H1 (cell line): ENCODE results near the gene HNRNPM. TPM values are rescaled to one million over a fixed set of nuclear protein-coding genes. Genes with fewer than 3 reads are reported as not detected.

Experiments used
- CTCF ChIA-PET: fragments of 300-600 bp; sonication (Branson Sonifier 250); formaldehyde crosslinking; loops from one replicate; lab custom pipeline; 2021; ENCODE audit not compliant: partially characterized antibody; lab: Charles Lee
- POLR2A ChIA-PET: fragments of 300-600 bp; sonication (Branson Sonifier 250); formaldehyde crosslinking; loops from one replicate; lab custom pipeline; 2021; ENCODE audit warnings: inconsistent platforms; ENCODE audit not compliant: partially characterized antibody; lab: Charles Lee
- DNase-seq, 2 experiments: peaks; one replicate each; pipeline versions ENCODE4 v3.0.0 to v3.0.0-alpha.2; 2010 to 2022; ENCODE audit warnings: low spot score in 2 of 2, low read depth in 1 of 2, mixed read lengths in 1 of 2
- FAIRE-seq: peaks from 2 replicates; lab custom pipeline; 2011; peaks lifted over from hg19 to GRCh38; lab: Jason Lieb, UNC
- H2AFZ ChIP-seq: 2 replicates; pipeline ENCODE4 v1.8.1; 2012; ENCODE audit warnings: low read length, inconsistent platforms
- H2AK5ac ChIP-seq: 2 replicates; pipeline ENCODE4 v1.6.1; 2013; ENCODE audit warnings: low read depth, low read length
- H2BK120ac ChIP-seq: replicated peaks from 2 replicates; pipeline ENCODE3; 2013; ENCODE audit warnings: low read depth, low read length, inconsistent platforms
- H2BK12ac ChIP-seq: 2 replicates; pipeline ENCODE4 v1.6.1; 2013; ENCODE audit warnings: low read depth, low read length
- H2BK15ac ChIP-seq: 2 replicates; pipeline ENCODE4 v1.6.1; 2013; ENCODE audit warnings: low read length
- H2BK20ac ChIP-seq: 2 replicates; pipeline ENCODE4 v1.6.1; 2013; ENCODE audit warnings: low read length
- H2BK5ac ChIP-seq: 2 replicates; pipeline ENCODE4 v1.6.1; 2013; ENCODE audit warnings: low read depth, low read length
- H3K14ac ChIP-seq: 2 replicates; pipeline ENCODE4 v1.6.1; 2013; ENCODE audit warnings: inconsistent platforms; ENCODE audit not compliant: insufficient read length
- H3K18ac ChIP-seq: 2 replicates; pipeline ENCODE4 v1.6.1; 2013; ENCODE audit warnings: low read length; ENCODE audit errors: extremely low read depth
- H3K23ac ChIP-seq: 2 replicates; pipeline ENCODE4 v1.6.1; 2013; ENCODE audit warnings: inconsistent platforms; ENCODE audit not compliant: insufficient read length
- H3K23me2 ChIP-seq: 2 replicates; pipeline ENCODE4 v1.6.1; 2013; ENCODE audit warnings: low read depth, low read length
- H3K27ac ChIP-seq: 2 replicates; pipeline ENCODE4 v1.6.1; 2011; ENCODE audit warnings: low read depth, low read length, inconsistent platforms
- H3K27me3 ChIP-seq, 4 experiments: replicated peaks in 1 of 4; 1 replicate in 1 of 4; 2 replicates in 3 of 4; pipeline versions ENCODE4 v1.6.1 to v1.8.1; 2011 to 2013; ENCODE audit warnings: low read length in 3 of 4, mild to moderate bottlenecking in 3 of 4, inconsistent platforms in 2 of 4, mixed read lengths in 2 of 4, moderate library complexity in 1 of 4; ENCODE audit not compliant: control insufficient read depth in 3 of 4, insufficient read depth in 3 of 4; ENCODE audit errors: extremely low read depth in 1 of 4
- H3K36me3 ChIP-seq, 4 experiments: 2 replicates each; pipeline versions ENCODE4 v1.6.1 to v1.8.1; 2011 to 2013; ENCODE audit warnings: mild to moderate bottlenecking in 4 of 4, low read length in 3 of 4, moderate library complexity in 2 of 4, control low read depth in 1 of 4, inconsistent platforms in 1 of 4; ENCODE audit not compliant: insufficient read depth in 4 of 4, control insufficient read depth in 2 of 4
- H3K4ac ChIP-seq: replicated peaks from 2 replicates; pipeline ENCODE3; 2013; ENCODE audit warnings: low read length, low read depth, mixed read lengths, inconsistent platforms; ENCODE audit not compliant: insufficient read length
- H3K4me1 ChIP-seq, 4 experiments: replicated peaks in 1 of 4; 1 replicate in 1 of 4; 2 replicates in 3 of 4; pipeline versions ENCODE4 v1.6.1 to v1.8.1; 2011 to 2013; ENCODE audit warnings: low read length in 3 of 4, inconsistent platforms in 2 of 4, mixed read lengths in 1 of 4; ENCODE audit not compliant: insufficient read depth in 4 of 4, control insufficient read depth in 3 of 4
- H3K4me2 ChIP-seq, 2 experiments: 2 replicates each; pipeline versions ENCODE4 v1.6.1 to v1.8.1; 2011 to 2013; ENCODE audit warnings: low read depth in 2 of 2, low read length in 2 of 2, control low read depth in 1 of 2, inconsistent platforms in 1 of 2, mild to moderate bottlenecking in 1 of 2; ENCODE audit not compliant: insufficient read depth in 1 of 2
- H3K4me3 ChIP-seq, 4 experiments: fragments of 200-600, 300-600 bp in 1 of 4; sonication (generic), shearing (Covaris generic), sonication (Bioruptor Twin) in 1 of 4; 2 replicates each; pipeline versions ENCODE4 v1.5.1 to v1.8.1; 2011 to 2016; ENCODE audit warnings: low read length in 4 of 4, low read depth in 3 of 4, control low read depth in 2 of 4, inconsistent platforms in 2 of 4, mild to moderate bottlenecking in 2 of 4, mixed read lengths in 1 of 4, moderate library complexity in 1 of 4; ENCODE audit not compliant: insufficient read depth in 2 of 4; ENCODE audit errors: extremely low read depth in 1 of 4
- H3K56ac ChIP-seq: replicated peaks from 2 replicates; pipeline ENCODE3; 2013; ENCODE audit warnings: low read depth, mild to moderate bottlenecking, mixed read lengths, low read length, inconsistent platforms; ENCODE audit not compliant: insufficient read length
- H3K79me1 ChIP-seq: 2 replicates; pipeline ENCODE4 v1.6.1; 2013; ENCODE audit warnings: low read depth, low read length, control low read depth
- H3K79me2 ChIP-seq, 2 experiments: 2 replicates each; pipeline versions ENCODE4 v1.6.1 to v1.8.1; 2012 to 2013; ENCODE audit warnings: low read length in 2 of 2, mild to moderate bottlenecking in 2 of 2, inconsistent platforms in 1 of 2; ENCODE audit not compliant: insufficient read depth in 2 of 2, control insufficient read depth in 1 of 2
- H3K9ac ChIP-seq, 4 experiments: replicated peaks in 1 of 4; 1 replicate in 1 of 4; 2 replicates in 3 of 4; pipeline versions ENCODE4 v1.6.1 to v1.8.1; 2011 to 2013; ENCODE audit warnings: low read depth in 3 of 4, low read length in 3 of 4, control low read depth in 2 of 4, mild to moderate bottlenecking in 2 of 4, moderate library complexity in 2 of 4, inconsistent platforms in 1 of 4; ENCODE audit errors: extremely low read depth in 1 of 4
- H3K9me3 ChIP-seq, 2 experiments: 2 replicates each; pipeline versions ENCODE4 v1.6.1 to v1.8.1; 2012 to 2013; ENCODE audit warnings: mild to moderate bottlenecking in 2 of 2, moderate library complexity in 2 of 2, control low read depth in 1 of 2, inconsistent platforms in 1 of 2, low read depth in 1 of 2, low read length in 1 of 2, mixed read lengths in 1 of 2; ENCODE audit not compliant: insufficient read depth in 2 of 2
- H4K20me1 ChIP-seq, 2 experiments: replicated peaks in 1 of 2; 2 replicates each; pipeline versions ENCODE3 to v1.8.1; 2011 to 2013; ENCODE audit warnings: inconsistent platforms in 2 of 2, low read length in 2 of 2, mild to moderate bottlenecking in 1 of 2; ENCODE audit not compliant: insufficient read depth in 2 of 2, control insufficient read depth in 1 of 2
- H4K5ac ChIP-seq: 2 replicates; pipeline ENCODE4 v1.6.1; 2013; ENCODE audit warnings: low read length, low read depth, mixed read lengths, inconsistent platforms; ENCODE audit not compliant: insufficient read length
- H4K8ac ChIP-seq: 2 replicates; pipeline ENCODE4 v1.8.0; 2013; ENCODE audit warnings: mild to moderate bottlenecking, moderate library complexity, low read length, inconsistent platforms; ENCODE audit not compliant: insufficient read depth; ENCODE audit errors: extremely low read depth
- H4K91ac ChIP-seq: replicated peaks from 2 replicates; pipeline ENCODE3; 2013; ENCODE audit warnings: low read length, mixed read lengths, inconsistent platforms; ENCODE audit not compliant: insufficient read length
- ATF2 ChIP-seq: IDR thresholded peaks from 2 replicates; pipeline ENCODE4 v1.6.1; 2012; ENCODE audit warnings: low read length, inconsistent platforms
- CEBPB ChIP-seq: IDR thresholded peaks from 2 replicates; pipeline ENCODE4 v1.6.1; 2012; ENCODE audit warnings: low read depth, low read length
- CHD2 ChIP-seq: IDR thresholded peaks from 2 replicates; pipeline ENCODE4 v1.6.1; 2012; ENCODE audit warnings: low read length, improper control_type of control experiment
- EZH2 ChIP-seq: fragments of 200-600 bp; sonication (generic); IDR thresholded peaks from 2 replicates; pipeline ENCODE4 v1.7.1; 2012; ENCODE audit warnings: low read depth, mild to moderate bottlenecking, moderate library complexity, low read length, inconsistent platforms; ENCODE audit not compliant: severe bottlenecking
- GABPA ChIP-seq: IDR thresholded peaks from 2 replicates; pipeline ENCODE4 v1.6.1; 2011; ENCODE audit warnings: mild to moderate bottlenecking, low read length, moderate library complexity, borderline replicate concordance; ENCODE audit not compliant: insufficient read depth
- RNF2 ChIP-seq: fragments of 200-900, 300-1000 bp; sonication (generic); IDR thresholded peaks from 2 replicates; pipeline ENCODE4 v1.7.1; 2016; ENCODE audit warnings: borderline replicate concordance, low read depth, mild to moderate bottlenecking, antibody characterized with exemption, low read length; ENCODE audit not compliant: poor library complexity, severe bottlenecking; ENCODE audit errors: missing control alignments
- SAP30 ChIP-seq: fragments of 300-600 bp; sonication (generic); IDR thresholded peaks from 2 replicates; pipeline ENCODE4 v1.7.1; 2012; ENCODE audit warnings: low read length, moderate library complexity, mild to moderate bottlenecking, inconsistent platforms; ENCODE audit not compliant: insufficient read depth, insufficient replicate concordance
- SP1 ChIP-seq: IDR thresholded peaks from 2 replicates; pipeline ENCODE4 v1.6.1; 2011; ENCODE audit warnings: low read depth, low read length
- SUZ12 ChIP-seq: fragments of 200-600 bp; sonication (generic); IDR thresholded peaks from 2 replicates; pipeline ENCODE4 v1.6.1; 2012; ENCODE audit warnings: mild to moderate bottlenecking, inconsistent platforms, low read length, moderate library complexity, mixed read lengths
- TEAD4 ChIP-seq: IDR thresholded peaks from 2 replicates; pipeline ENCODE4 v1.6.1; 2012; ENCODE audit warnings: low read depth, low read length, inconsistent platforms, mixed read lengths
- WGBS, 2 experiments: shearing (Covaris generic) in 1 of 2; methylation state at CpG; one replicate each; pipeline versions ENCODE4 v1.1.6 to v1.1.7; 2013 to 2015; ENCODE audit warnings: low lambda C conversion rate in 2 of 2, mixed read lengths in 2 of 2, inconsistent platforms in 1 of 2, low coverage in 1 of 2, missing lambda C conversion rate in 1 of 2; ENCODE audit not compliant: insufficient replicate concordance in 2 of 2, insufficient coverage in 1 of 2, insufficient read length in 1 of 2; ENCODE audit errors: extremely low coverage in 1 of 2, missing lambda C conversion rate in 1 of 2; 5-methylcytosine and 5-hydroxymethylcytosine counted together
- polyA plus RNA-seq, 7 experiments: library from polyadenylated mRNA; depleted of rRNA in 3 of 7; stranded (reverse) in 5 of 7; unstranded in 2 of 7; fragments of >200 nt in 5 of 7; fragments of 200-250 nt in 2 of 7; gene quantifications; 1 replicate in 5 of 7; 2 replicates in 1 of 7; 4 replicates in 1 of 7; pipeline versions ENCODE4 v1.2.1 to v1.2.3, GENCODE V29; 2011 to 2013; ENCODE audit warnings: missing spikeins in 2 of 7, mixed read lengths in 2 of 7
- total RNA-seq: library from RNA; stranded (reverse); fragmentation: NEBNext Ultra II Directional; extraction: Animal tissue kit (Norgen Biotek cat#: 25700); gene quantifications from 2 replicates; pipeline ENCODE4 v1.2.1, GENCODE V29; 2021
- TF ChIP-seq, protein P1 (sequence below): IDR thresholded peaks from 2 replicates; pipeline ENCODE4 v1.6.1; 2011; ENCODE audit warnings: low read depth, mild to moderate bottlenecking, low read length; ENCODE audit not compliant: insufficient read depth

Gene HNRNPM
- total and polyA plus RNA-seq, 2 of the 8 experiments (the other 6 are each of a cell fraction or from before 2014, with no cell fraction given), result 375 to 474 TPM

DNA sequence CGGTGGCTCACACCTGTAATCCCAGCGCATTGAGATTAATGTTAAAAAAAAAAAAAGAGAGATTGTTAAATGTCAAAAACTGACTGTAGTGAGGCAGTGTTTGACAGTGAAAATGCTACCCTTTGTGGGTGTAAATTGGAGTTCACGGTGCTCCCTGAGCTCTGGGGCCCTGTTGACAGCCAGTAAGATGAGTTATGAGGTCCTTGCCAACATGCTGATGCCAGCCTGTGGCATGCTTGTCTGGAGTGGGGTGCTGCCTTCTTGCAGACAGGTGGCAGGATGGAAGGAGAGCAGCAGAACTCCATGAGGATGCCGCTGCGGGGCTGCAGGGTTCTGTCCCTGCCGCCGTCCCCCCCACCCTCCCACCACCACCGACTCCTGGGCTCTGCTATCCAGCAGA is 31.7 kb downstream of the HNRNPM start:
- no peak overlapping the region for H3K14ac ChIP-seq
- H4K5ac ChIP-seq, result no peak overlapping the region
- H3K79me1 ChIP-seq, result peaks cover 23% of the 10 kb centered on the region
- no peak overlapping the region for H3K4me3 ChIP-seq
- no peaks in the 10 kb centered on the region; a peak in 1 of 7 replicates for H3K4me1 ChIP-seq
- H3K23ac ChIP-seq, result no peak overlapping the region
- H3K56ac ChIP-seq, result no peak overlapping the region
- H2AK5ac ChIP-seq, result no peak overlapping the region
- H3K36me3 ChIP-seq, result peaks cover 23 to 78% (median 53%) of the 10 kb centered on the region in 4 experiments
- no peak overlapping the region for H3K4ac ChIP-seq
- H3K9me3 ChIP-seq, result no peaks in the 10 kb centered on the region
- no peak overlapping the region for H3K18ac ChIP-seq
- H2AFZ ChIP-seq, result no peak overlapping the region
- no peak overlapping the region for H2BK15ac ChIP-seq
- 94% methylated on average over 8 of the region's 8 CpGs; no CpG with 5 or more reads in 1 of the 2 experiments for WGBS, 2 experiments
- DNase-seq (no peak), FAIRE-seq (no peak)
- no peaks in the 10 kb centered on the region; the same call in 1 of the 2 replicates for H3K23me2 ChIP-seq
- CTCF ChIA-PET, result interaction anchor here (0.6 to 1.4 kb wide), 4 partner anchors 9 to 166 kb away, joined by 3 to 4 read pairs (median 4); no protein-coding TSS in a partner anchor
- H2BK5ac ChIP-seq, result no peak overlapping the region
- no peak overlapping the region for H2BK120ac ChIP-seq
- no peaks in the 10 kb centered on the region for H3K27me3 ChIP-seq
- H2BK12ac ChIP-seq, result no peak overlapping the region
- H3K4me2 ChIP-seq, result no peak overlapping the region
- peaks cover 11 to 91% of the 10 kb centered on the region in 2 experiments for H3K79me2 ChIP-seq
- H3K9ac ChIP-seq, result no peak overlapping the region
- H4K91ac ChIP-seq, result no peak overlapping the region
- no peak overlapping the region for H4K8ac ChIP-seq
- H2BK20ac ChIP-seq, result no peak overlapping the region
- no peak overlapping the region for H3K27ac ChIP-seq
- POLR2A ChIA-PET, result interaction anchor here (0.7 to 6.4 kb wide), 4 partner anchors 9 to 347 kb away, joined by 3 to 54 read pairs (median 3); partner anchors contain the start of gene HNRNPM
- peaks cover 30 to 37% of the 10 kb centered on the region in 2 experiments for H4K20me1 ChIP-seq
- TF ChIP-seq ATF2 (no peak), TEAD4 (no peak), CHD2 (no peak), SUZ12 (no peak), RNF2 (no peak), CEBPB (no peak), SP1 (no peak), EZH2 (no peak), SAP30 (no peak), GABPA (no peak)
- TF ChIP-seq, protein P1, sequence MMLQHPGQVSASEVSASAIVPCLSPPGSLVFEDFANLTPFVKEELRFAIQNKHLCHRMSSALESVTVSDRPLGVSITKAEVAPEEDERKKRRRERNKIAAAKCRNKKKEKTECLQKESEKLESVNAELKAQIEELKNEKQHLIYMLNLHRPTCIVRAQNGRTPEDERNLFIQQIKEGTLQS, result no peak
